ENCODE results near the gene CCDC92B.

DNA sequence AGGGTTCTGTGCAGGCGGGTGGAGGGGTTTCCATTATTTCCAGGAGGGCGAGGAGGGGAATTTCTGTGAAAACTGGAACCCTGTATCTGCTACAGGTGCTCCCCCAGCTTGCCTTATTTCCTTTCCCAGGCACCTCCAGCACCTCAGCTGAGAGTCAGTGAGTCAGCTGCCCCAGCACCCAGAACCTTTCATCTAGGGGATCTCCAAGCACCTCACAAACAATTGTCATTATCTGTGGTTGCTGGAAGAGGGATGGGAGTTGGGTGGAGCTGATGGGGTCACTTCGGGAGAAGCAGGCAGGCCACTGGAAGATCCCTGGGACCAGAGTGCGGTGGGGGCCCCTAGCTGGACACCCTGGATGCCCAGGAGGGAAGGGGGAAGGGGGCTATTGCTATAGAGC, 27.8 kb downstream of the CCDC92B start:
- TF ChIP-seq, protein P1, sequence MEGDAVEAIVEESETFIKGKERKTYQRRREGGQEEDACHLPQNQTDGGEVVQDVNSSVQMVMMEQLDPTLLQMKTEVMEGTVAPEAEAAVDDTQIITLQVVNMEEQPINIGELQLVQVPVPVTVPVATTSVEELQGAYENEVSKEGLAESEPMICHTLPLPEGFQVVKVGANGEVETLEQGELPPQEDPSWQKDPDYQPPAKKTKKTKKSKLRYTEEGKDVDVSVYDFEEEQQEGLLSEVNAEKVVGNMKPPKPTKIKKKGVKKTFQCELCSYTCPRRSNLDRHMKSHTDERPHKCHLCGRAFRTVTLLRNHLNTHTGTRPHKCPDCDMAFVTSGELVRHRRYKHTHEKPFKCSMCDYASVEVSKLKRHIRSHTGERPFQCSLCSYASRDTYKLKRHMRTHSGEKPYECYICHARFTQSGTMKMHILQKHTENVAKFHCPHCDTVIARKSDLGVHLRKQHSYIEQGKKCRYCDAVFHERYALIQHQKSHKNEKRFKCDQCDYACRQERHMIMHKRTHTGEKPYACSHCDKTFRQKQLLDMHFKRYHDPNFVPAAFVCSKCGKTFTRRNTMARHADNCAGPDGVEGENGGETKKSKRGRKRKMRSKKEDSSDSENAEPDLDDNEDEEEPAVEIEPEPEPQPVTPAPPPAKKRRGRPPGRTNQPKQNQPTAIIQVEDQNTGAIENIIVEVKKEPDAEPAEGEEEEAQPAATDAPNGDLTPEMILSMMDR (conservative IDR thresholded peaks at IDR 0.05; ENCODE audit: low read depth, low read length): no peak
- no peak for TF ChIP-seq POLR2A (IDR thresholded peaks at IDR 0.05; ENCODE audit: low read depth, low read length)
- TF ChIP-seq CEBPB (IDR thresholded peaks at IDR 0.05; ENCODE audit: low read depth, low read length): no peak
- TF ChIP-seq BHLHE40 (IDR thresholded peaks at IDR 0.05; ENCODE audit: low read depth, low read length): no peak

Data from IMR-90 (cell line).